SK-N-SH (cell line): ENCODE data around the gene NFIA.

Source experiments
- CTCF ChIP-seq: fragments of 200-600 bp; sonication (generic); IDR thresholded peaks from 2 replicates; pipeline ENCODE4 v1.6.1; 2017; ENCODE audit warnings: antibody characterized with exemption, mild to moderate bottlenecking, moderate library complexity
- EP300 ChIP-seq, 2 experiments: IDR thresholded peaks; 2 replicates each; pipeline versions ENCODE4 v1.4.0 to v1.6.1; 2012; ENCODE audit warnings: borderline replicate concordance in 1 of 2, low read depth in 1 of 2, low read length in 1 of 2
- EZH2phosphoT487 ChIP-seq: fragments of 200-600 bp; sonication (generic); IDR thresholded peaks from 2 replicates; pipeline ENCODE4 v1.6.1; 2017; ENCODE audit warnings: low read depth, mixed run types, mild to moderate bottlenecking, antibody characterized with exemption, moderate library complexity, borderline replicate concordance
- JUND ChIP-seq: IDR thresholded peaks from 2 replicates; pipeline ENCODE4 v1.4.0; 2012
- REST ChIP-seq: IDR thresholded peaks from 2 replicates; pipeline ENCODE4 v1.6.1; 2012; ENCODE audit warnings: mild to moderate bottlenecking, low read depth, low read length, moderate library complexity
- RFX5 ChIP-seq: IDR thresholded peaks from 2 replicates; pipeline ENCODE4 v1.6.1; 2012; ENCODE audit warnings: mild to moderate bottlenecking, improper control_type of control experiment, low read length

GRCh38 chr1:61285371-61285885 is 203.1 kb downstream of the NFIA start:
- TF ChIP-seq EP300 (IDR thresholded peaks at IDR 0.05; ENCODE audit: borderline replicate concordance in 1 of 2, low read depth in 1 of 2, low read length in 1 of 2) (no peak), REST (no peak), RFX5 (no peak), CTCF (no peak), JUND (no peak), EZH2phosphoT487 (no peak)
